SK-N-SH treated with all-trans-retinoic acid at 6 μM for 48 hours (cell line): ENCODE data around the gene ZDHHC5.

Experiments
- TOX ChIP-seq: fragments of 250-450 bp; sonication (Bioruptor Pico); IDR thresholded peaks from 2 replicates; pipeline ENCODE4 v1.8.0; 2021; ENCODE audit warnings: mild to moderate bottlenecking, moderate library complexity, borderline replicate concordance
- ZFP3 ChIP-seq: fragments of 250-450 bp; sonication (Bioruptor Pico); IDR thresholded peaks from 2 replicates; pipeline ENCODE4 v1.5.0; 2020; ENCODE audit warnings: mild to moderate bottlenecking, moderate library complexity

DNA sequence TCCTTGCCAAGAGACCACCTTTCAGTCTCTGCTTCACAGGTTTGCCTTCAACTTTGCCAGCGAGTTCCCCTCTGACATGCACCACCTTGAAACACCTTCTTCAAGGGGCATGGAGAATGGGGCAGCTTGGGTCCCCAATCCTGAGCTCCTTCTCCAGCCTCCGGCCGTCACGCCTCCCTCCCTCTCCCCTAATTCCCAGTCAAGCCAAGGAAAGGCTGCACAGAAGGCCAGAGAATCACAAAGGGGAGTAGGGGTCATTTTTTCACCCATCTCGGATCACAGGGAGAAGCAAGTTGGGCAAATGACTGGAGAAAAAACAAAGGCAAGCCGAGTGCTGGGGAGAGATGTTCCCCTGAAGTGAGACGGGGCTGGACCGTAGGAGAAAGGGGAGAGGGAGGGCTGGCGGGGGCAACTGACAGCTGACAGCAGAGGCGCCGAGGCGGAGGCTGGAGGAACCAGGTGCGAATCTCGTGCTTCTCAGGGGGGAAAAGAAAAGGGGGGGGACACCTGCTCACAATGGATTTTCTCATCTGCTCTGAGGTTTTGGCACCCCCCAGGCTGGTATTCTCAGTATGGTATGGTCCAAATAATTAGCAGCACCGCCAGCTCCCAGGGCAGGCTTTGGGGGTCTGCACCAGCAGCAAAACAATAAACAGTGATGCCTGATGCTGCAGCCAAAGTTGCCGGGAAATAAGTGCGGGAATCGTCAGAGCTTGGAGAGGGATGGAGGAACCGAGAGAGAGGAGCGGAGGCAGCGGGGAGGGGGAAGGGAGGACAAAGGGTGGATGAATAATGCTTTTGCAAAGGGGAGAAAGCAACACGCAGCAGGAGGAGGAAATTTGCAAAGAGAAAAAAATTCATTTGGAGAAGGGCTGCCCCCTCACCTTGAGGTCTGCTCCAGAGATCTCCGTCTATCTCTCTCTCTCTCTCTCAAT lies 18.8 kb upstream of the ZDHHC5 start:
- no peak for TF ChIP-seq TOX
- no peak for TF ChIP-seq ZFP3 (CRISPR knock-in tag)
